Suppressor macrophage treated with lipopolysaccharide for 4 hours (primary cell): ENCODE results near the gene CD300A.

Source experiments
- DNase-seq: peaks from one replicate; pipeline ENCODE4 v3.0.0-alpha.2; 2020

CD300A gene

GRCh38 chr17:74441537-74441936 is 24.9 kb upstream of the CD300A start:
- DNase-seq = no peak

GRCh38 chr17:74442291-74442669 is 24.2 kb upstream of the CD300A start:
- DNase-seq = no peak

- peak; percentile 62 for DNase-seq
Observed at GRCh38 chr17:74442670-74443515, 23.5 kb upstream of the CD300A start.

GRCh38 chr17:74443516-74444296 is 22.7 kb upstream of the CD300A start:
- DNase-seq = no peak

GRCh38 chr17:74444406-74444805 is 22.0 kb upstream of the CD300A start:
- no peak for DNase-seq

GRCh38 chr17:74445158-74445557 is 21.3 kb upstream of the CD300A start:
- no peak for DNase-seq

- DNase-seq = peak; percentile 26
Observed at GRCh38 chr17:74446551-74447500, 19.6 kb upstream of the CD300A start.

GRCh38 chr17:74447628-74448159 is 18.7 kb upstream of the CD300A start:
- no peak for DNase-seq

GRCh38 chr17:74448756-74449155 is 17.7 kb upstream of the CD300A start:
- DNase-seq = no peak

- no peak for DNase-seq
Observed at GRCh38 chr17:74449306-74449705, 17.1 kb upstream of the CD300A start.

- DNase-seq = no peak
Observed at GRCh38 chr17:74449773-74450172, 16.7 kb upstream of the CD300A start.

GRCh38 chr17:74450231-74450630 is 16.2 kb upstream of the CD300A start:
- DNase-seq = no peak

- DNase-seq = no peak
Observed at GRCh38 chr17:74450925-74451403, 15.5 kb upstream of the CD300A start.

- DNase-seq = no peak
Observed at GRCh38 chr17:74451557-74451956, 14.9 kb upstream of the CD300A start.

- DNase-seq = no peak
Observed at GRCh38 chr17:74452033-74452840, 14.2 kb upstream of the CD300A start.

GRCh38 chr17:74452841-74453661 is 13.4 kb upstream of the CD300A start:
- DNase-seq = no peak

GRCh38 chr17:74453665-74454196 is 12.7 kb upstream of the CD300A start:
- DNase-seq = peak; percentile 89

- DNase-seq = no peak
Observed at GRCh38 chr17:74454197-74455024, 12.0 kb upstream of the CD300A start.

GRCh38 chr17:74455025-74455545 is 11.3 kb upstream of the CD300A start:
- DNase-seq = no peak
